Cerebellar cortex (tissue), 1 donor: ENCODE measurements around the gene CCL4.
"Not testable (repeated sequence)": the region's sequence is repeated elsewhere in the genome, so short reads cannot be mapped to it uniquely, and the experiment has no call there.

Experiments
- DNase-seq: peaks from one replicate; pipeline ENCODE4 v3.0.0-alpha.2; 2015; ENCODE audit warnings: low spot score

Gene CCL4

DNA sequence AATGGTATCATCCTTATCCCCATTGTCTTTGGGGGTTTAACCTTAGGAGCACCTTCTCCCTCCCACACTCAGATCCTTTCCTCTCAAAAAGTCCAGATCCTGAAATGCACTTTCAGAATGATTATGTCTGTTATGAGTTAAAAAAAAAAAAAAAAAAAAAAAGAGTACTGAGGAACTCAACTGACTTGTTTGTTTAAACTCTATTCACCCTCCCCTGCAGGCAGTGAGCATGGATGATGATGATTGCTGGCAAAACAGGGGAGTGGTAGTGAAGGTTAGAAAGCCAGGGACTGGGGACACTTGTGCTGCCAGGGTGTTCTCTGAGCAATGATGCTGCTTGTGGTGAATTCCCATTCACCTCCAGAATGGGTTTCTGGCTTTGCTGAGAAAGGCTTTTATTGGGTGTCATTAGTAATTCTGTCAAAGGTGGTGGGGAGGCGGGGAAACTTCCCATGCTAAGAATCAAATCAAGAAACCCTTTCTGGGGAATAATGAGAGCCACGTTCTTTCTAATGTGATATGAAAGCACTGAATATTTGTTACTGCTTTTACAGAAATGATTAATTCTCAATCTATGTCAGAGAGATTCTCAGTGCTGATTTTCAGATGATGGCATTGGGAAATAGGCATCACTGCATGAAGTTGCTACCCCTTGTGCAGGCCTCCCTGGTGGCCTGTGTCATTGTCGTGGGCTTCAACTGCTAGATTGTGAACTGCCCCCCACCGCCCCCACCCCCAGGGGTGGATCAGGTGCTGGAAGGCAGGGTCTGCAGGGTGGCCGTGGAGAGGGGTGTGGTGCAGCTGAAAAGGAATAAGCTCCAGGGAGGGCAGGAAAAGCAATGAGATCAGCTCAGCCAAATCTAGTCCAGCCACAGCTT, 14.1 kb downstream of the CCL4 start:
- no peak for DNase-seq

DNA sequence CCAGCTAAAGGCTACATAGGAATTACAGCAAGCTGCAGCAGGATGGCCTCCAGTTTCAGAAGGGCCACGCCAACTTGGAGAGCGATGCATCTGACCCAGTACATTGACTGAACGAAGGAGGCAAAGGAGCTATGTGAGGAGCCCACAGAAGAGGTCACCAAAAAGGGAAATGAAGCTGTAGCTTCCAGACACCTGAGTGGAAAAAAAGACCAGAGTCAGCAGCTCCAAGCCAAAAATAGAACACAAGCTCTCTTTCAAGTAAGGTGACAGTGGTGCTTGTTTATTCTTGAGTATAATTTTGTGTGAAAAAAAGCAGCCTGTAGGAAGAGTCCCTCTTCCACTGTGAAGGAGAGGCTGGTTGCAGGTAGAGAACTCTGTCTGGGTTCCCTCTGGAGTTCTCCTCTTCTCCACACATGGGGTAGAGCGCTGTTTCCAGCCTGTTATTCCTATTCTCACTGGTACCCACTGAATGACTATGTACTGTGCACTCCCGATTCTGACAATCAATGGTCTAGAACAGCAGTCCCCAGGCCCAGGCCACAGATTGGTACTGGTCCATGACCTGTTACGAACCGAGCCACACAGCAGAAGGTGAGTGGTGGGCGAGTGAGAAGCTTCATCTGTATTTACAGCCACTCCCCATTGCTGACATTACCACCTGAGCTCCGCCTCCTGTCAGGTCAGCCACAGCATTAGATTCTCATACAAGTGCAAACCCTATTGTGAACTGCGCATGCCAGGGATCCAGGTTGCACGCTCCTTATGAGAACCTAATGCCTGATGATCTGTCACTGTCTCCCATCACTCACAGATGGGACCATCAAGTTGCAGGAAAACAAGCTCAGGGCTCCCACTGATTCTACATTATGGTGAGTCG, 15.1 kb downstream of the CCL4 start:
- DNase-seq, result no peak

DNA sequence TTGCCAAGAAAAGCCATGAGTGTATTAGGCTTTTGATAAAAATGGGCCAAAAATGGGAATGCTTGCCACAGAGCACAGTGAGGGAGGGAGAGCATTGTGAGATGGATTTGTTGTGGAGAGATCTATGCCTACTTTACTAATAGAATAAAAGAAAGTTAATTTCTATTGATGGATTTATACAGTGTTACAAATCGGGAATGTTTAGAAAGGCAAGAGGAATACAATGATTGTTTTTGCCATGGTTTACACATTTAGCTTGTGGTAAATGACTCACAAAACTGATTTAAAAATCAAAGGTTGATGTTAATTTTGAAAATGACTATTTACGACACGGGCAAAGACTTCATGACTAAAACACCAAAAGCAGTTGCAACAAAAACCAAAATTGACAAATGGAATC, 16.6 kb downstream of the CCL4 start:
- no peak for DNase-seq

DNA sequence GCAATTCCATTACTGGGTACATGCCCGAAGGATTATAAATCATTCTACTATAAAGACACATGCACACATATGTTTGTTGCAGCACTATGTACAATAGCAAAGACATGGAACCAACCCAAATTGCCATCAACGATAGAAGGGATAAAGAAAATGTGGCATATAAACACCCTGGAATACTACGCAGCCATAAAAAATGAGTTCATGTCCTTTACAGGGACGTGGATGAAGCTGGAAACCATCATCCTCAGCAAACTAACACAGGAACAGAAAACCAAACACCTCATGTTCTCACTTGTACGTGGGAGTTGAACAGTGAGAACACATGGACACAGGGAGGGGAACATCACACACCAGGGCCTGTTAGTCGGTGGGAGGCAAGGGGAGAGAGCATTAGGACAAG, 17.5 kb downstream of the CCL4 start:
- DNase-seq, result not testable (repeated sequence)

DNA sequence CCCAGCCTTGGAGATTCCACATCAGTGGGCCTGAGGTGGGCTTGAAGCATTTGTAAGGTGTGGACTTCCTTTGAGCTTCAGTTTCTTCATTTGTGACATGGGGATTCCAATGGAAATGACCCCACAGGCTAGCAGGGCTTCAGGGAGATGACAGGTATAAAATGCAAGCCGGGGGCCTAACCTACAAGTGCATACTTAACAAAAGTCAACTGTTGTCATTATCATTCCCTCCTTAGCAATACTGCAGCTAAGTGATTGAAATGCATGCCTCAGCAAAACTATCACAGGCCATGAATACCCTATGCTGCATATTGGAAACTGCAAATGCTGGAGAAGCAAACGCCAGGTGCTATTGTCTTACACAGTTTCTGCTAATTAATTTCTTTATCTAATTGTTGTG, 19.8 kb downstream of the CCL4 start:
- DNase-seq, result no peak

DNA sequence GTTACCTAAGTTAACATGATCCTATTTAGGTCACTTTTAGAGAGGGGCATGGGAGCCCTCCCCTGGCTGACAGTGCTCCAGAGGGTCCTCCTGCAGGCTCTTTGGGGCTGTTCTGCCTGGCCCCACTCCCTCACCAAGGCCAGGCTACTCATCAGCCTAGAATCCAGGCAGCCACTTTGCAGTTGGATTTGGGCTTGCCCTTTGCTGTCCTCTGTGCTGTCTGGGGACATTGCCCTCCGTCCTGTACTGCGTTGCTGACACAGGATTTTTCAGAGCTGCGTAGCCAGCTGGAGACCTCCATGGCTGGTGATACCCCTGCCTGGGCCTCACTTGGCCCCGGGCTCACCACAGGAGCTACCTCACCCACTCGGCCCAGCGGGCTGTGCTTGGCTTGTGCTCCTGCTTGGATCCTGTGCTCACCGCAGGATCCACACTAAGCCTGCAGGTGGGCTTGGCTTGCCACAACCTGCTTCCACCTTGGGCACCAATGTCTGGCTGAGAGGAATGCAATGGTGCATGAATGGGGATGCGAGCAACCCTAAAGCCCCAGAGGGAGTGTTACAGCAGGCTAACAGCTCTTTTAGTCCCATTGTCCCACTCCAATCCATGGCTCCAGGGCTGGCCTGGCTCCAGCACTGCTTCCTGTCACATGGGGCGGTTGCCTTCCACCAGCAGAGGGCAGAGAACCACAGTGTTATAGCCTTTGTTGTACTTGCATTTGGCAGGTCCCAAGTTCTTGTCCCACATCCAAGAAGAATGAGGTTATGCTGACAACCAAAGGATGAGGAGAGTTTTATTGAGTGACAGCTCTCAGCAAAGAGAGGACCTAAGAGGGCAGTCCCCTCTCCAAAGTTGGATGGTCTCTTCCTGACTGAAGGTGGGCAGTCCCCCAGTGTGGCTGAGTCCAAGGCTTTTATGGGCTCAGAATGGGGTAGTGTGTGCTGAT, 21.5 kb downstream of the CCL4 start:
- DNase-seq, result no peak

DNA sequence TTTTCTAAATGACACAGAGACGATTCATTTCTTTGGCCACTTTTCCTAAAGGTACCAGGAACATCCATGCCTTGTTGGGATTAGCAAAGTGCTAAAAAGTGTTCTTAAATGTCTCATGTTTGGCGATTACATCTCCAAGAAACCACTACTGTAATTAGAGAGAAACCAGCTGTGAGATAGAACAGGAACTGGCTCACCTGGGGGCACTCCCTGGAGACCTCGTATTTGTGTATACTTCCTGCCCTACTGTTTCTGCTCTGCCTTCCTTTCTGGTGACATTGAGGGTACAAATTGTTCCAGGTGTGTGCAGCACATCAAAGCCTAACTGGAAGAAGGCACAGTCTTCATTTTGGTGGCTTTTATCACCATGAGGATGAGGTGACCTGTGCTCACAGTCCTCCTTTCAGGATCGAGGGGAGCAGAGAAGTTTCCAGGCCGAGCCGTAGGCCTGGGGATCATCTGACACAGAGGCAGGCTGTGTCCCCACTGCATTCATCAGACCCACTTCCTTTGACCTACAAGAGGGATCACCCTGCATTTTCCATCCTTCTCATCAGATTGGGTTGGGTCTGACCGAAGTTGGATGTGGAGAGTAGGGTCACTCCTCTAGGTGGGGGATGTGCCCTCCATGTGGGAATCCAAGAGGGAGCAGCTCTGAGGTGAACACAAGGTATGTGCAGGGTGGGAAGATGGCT, 23.7 kb downstream of the CCL4 start:
- DNase-seq, result no peak

DNA sequence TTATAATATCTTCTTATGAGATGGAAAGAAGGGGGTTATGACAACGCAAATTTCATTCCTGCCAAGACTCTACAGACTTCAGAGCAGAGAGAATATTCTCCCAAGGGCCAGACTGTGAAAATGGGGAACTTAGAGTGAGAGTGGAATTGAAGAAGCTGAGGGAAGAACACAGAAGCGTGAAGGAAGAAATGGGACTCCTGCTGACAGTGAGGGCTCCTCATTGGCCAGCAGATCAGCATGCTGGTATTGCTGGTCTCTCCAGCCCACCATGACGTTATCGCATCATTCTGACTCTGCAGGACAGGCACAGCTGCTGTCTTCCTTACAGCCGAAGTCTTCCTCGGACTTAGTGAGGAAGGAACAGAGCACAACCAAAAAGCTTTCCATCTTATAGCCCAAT, 24.3 kb downstream of the CCL4 start:
- DNase-seq, result no peak

DNA sequence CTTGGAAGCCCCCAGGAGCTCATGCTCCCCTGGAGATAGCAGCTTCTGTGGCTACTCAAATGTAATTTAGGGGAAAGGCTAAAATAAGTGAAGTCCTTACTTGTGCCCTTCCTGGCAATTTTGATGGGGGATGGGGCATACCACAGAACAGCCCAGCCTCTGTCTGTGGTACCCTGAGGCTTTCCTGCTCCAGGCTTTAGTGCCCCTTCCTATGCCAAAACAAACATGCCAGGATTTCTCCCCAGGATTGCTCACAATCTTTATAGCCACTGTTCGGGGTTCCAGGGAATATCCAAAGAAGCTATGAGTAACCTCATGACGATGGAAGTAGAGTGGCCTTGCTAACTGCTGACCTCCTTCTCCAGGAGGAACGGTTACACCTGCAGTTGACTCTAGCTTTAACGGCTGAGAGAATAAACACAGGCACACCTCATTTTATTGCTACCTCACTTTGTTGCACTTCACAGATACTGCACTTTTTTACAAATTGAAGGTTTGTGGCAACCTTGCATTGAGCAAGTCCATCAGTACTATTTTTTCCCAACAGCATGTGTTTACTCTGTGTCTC, 24.9 kb downstream of the CCL4 start:
- DNase-seq, result no peak

DNA sequence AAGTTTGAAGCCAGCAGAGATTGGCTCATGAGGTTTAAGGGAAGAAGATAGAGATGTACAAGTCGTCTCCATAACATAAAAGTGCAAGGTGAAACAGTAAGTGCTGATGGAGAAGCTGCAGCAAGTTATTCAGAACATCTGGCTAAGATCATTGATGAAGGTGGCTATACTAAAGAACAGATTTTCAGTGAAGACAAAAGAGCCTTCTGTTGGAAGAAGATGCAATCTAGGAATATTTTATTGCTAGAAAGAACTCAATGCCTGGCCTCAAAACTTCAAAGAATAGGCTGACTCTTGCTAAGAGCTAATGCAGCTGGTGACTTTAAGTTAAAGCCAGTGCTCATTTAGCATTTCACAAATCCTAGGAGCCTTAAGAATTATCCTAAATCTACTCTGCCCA, 26.0 kb downstream of the CCL4 start:
- no peak for DNase-seq

DNA sequence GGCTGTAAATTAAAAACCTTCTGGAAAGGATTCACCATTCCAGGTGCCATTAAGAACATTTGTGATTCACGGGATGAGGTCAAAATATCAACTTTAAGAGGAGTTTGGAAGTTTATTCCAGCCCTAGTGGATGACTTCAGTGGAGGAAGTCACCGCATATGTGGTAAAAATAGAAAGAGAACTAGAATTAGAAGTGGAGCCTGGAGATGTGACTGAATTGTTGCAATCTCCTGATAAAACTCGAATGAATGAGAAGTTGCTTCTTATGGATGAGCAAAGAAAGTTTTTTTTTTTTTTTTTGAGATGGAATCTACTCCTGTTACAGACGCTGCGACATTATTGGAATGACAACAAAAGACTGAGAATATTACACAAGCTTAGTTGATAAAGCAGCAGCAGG, 26.7 kb downstream of the CCL4 start:
- DNase-seq, result no peak

DNA sequence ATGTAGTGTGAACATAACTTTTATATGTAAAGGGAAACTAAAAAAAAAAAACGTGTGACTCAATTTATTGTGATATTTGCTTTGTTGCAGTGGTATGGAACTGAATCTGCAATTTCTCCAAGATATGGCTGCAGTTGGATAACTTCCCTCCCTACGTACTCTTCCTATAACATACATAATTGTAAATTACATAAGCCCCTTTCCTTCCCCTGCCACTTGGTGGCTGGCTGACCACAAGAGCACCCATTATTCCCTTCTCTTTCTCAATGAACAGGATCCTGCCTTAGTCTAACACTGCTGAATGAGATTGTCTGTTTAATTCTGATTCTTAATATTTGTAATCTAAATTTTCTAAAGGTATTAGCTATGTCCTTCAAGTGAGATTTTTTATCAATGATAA, 27.8 kb downstream of the CCL4 start:
- no peak for DNase-seq

DNA sequence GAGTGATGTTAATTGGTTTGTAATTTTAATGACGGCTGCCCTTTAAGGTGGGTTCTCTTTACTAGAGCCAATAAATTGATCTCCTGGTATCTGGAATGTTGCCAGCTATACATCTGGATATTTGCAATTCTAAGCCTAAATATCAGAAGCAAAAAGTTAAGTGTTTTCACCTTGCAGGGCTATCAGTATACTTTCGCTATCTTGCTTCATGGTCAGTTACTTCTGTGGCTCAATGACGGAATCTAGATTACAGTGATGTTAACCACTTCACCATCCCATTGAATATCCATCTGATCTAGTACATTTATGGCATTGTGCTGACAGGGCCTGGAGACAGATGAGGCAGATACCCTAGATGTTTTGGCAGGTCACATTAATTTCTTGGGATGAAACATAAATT, 28.3 kb downstream of the CCL4 start:
- DNase-seq, result no peak

DNA sequence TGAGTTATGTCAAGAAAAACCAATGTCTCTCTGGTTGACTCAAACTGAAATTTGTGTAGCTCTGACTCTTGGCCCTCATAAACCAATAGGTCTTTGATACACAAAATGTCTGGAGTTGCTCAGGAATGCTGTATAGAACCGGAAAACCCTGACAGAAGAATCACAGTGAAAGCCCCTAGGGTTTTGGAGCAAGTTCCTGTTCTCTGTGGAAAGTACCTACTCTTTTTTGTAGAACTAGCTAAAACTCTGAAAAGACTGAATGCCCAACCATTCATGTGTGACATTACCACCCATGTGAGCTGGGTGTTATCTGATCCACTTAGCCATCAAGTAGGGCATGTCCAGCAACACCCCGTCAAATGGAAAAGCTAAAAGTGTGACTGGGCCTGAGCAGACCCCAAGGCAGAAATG, 28.8 kb downstream of the CCL4 start:
- no peak for DNase-seq

DNA sequence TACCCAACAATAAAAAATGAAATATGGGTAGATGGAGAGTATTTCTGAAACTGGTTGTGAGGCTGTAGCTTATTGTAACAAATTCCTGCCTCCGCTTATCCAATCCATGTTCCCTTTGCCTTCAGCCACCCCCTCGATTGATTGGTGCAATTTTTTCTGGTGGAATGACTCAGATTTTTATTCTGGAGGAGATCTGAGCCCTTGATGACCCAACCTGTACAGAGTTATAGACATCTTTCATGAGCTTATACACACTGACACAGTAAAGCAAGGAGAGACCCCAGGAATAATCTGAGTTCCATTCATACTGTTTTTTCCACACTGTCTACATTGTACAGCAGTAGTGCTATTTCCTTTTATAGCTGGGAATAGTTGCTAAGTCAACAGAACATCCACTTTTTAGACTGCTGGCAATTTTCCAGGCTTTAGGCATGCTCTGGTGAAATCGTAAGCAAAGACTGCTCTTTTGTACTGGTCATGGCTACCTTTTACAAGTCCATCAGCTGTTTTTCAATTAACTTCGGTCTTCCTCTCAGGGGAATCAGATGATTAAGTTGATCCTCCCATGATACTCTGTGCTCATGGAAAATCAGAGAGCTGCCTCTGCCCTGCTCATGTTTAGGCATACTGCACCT, 30.1 kb downstream of the CCL4 start:
- DNase-seq, result no peak

DNA sequence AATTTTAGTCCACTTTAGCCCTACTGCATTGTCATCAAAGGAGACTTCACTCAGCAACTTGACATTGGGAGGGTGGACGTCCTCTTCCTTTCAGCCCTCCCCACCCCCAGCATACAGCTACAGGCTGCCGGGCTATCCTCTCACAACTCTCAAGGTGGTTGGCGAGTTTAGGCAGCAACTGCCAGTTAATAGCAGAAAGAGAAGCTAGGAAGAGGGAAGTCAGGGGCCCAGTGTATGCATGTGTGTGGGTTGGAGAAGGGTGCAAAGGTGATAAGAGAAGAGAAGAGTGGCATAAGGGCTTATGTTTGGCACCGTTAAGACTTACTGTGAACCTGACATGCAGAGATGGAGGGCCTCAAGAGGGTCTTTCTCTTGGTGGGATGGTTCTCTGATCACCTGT, 31.8 kb downstream of the CCL4 start:
- DNase-seq, result no peak

DNA sequence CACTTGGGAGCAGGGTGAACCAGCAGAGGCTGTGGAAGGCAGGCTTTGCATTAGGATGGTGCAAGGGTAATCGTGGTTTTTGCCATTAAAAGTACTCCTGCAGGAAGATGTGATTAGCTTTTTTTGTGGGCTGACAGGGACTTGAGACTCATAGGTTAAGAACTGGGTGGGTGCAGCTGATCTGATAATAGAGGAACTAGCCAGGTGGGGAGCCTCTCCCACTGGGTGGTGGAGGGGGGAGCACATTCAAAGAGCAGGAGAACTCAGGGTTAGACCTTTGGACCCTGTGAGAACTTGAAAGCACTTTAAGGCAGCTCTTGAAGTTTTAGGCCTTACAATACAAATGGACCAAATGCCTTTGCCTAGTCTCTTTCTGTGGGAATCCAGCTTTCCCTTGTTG, 32.4 kb downstream of the CCL4 start:
- no peak for DNase-seq

DNA sequence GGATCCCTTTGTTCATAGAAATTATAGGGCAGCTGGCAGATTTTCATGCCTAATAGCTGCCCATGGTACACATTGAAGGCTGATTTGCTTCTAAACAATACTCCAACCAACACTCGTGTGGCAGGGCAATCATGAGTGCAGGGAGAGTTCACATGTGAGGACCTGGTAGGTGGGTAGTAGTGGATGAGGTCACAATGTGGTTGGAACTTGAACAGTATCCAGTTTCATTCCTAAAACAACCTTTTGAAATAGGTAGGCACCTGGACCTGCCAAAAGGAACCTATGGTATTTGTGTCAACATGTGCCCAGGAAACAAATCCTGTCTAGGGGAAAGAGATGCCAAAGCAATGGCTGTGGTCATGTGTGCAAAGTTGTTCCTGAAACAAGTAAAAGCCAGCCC, 32.8 kb downstream of the CCL4 start:
- no peak for DNase-seq

DNA sequence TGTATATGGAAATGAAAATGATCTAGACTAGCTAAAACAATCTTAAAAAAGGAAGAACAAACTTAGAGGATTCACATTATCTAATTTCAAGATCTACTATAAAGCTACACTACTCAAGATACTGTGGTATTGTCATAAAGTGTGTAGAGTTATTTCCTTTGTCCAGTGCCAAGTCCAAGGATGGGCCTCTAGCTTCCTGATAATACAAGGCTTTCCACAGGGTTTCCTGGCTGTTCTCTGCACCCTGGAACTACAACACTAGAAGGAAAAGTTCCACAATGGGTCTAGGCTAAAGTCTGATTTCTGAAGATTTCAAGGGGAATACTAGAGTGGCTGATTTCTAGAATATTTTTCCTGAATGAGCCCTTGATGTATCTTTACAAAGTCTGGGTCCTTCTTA, 38.6 kb downstream of the CCL4 start:
- no peak for DNase-seq

DNA sequence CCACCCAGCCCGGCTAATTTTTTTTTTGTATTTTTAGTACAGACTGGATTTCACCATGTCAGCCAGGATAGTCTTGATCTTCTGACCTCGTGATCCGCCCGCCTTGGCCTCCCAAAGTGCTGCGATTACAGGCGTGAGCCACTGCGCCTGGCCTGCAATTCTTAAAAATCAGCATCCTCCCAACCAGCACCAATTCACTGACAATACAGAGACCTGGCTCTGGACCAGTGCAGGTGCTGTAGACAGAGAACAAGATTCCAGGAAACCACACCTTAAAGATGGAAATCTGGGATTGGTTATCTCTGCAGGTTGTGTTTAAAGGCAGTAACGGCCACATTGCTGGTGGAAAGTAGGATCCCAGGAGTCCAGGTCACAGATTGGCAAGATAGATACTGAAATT, 39.2 kb downstream of the CCL4 start:
- DNase-seq, result no peak

DNA sequence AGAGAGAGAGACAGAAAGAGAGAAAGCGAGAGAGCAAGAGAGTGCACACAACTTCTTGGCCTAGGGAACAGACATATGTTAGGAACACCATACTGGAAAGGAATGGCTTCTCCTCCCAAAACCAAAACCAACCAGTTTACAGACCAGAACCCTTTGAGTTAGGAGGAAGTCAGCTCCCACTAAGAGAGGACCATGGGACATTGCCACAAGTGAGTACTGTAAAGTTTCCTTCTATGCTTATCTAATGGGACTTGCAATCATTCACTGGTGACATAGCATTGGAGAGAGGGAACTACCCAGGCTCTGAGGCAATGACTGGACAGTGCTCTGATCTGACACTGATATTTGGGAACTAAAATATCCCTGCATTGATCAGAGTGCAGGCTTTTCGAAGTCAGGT, 40.4 kb downstream of the CCL4 start:
- DNase-seq, result no peak
